ENCODE data around the gene DYNC2H1. TPM values are rescaled to one million over a fixed set of nuclear protein-coding genes. Genes with fewer than 3 reads are reported as not detected.
"Not testable (repeated sequence)": the region's sequence is repeated elsewhere in the genome, so short reads cannot be mapped to it uniquely, and the experiment has no call there.

DYNC2H1 gene
- polyA plus RNA-seq, 1 donor (not counting 4 experiments of a cell fraction or from before 2014, with no cell fraction given): 18.5 TPM

DNA sequence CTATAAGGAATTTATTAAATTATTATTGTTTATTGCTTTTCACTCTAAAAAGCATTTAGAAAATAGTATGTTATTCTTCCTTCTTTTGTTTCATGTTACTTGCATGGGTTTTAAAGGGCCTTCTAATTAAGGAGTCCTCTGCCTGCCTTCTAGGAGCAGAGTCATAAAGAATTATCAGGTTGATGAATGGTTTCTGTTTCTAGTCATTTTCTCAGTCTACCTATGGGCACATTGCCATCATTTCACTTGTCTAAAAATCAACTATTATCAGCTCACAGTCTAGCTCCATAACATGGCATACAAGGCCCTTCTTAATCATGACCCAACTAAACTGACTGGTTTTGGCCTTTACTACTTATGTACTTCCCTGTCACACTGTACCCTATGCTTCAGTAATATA is 16.2 kb downstream of the DYNC2H1 start:
- H3K4me1 ChIP-seq (ENCODE audit: control insufficient read depth, extremely low read depth, insufficient read depth, low read length): no peaks in the 10 kb centered on the region
- no peaks in the 10 kb centered on the region for H4K20me1 ChIP-seq (ENCODE audit: control insufficient read depth, extremely low read depth, insufficient read depth, low read length)
- peaks cover 8 to 21% of the 10 kb centered on the region in 2 experiments for H3K36me3 ChIP-seq (ENCODE audit: control insufficient read depth in 2 of 2, extremely low read depth in 1 of 2, insufficient read depth in 2 of 2, low read length in 2 of 2)
- no peaks in the 10 kb centered on the region for H3K27me3 ChIP-seq (ENCODE audit: control insufficient read depth, extremely low read depth, insufficient read depth, low read length)
- no peak overlapping the region for H2AFZ ChIP-seq (ENCODE audit: control insufficient read depth, low read length)
- TF ChIP-seq CTCF (optimal IDR thresholded peaks at IDR 0.05 in 1 of 3, IDR thresholded peaks at IDR 0.05 in 1 of 3, conservative IDR thresholded peaks at IDR 0.05 in 1 of 3; ENCODE audit: extremely low read depth in 1 of 3, insufficient read depth in 2 of 3, low read length in 3 of 3): no peak
- TF ChIP-seq EZH2 (IDR thresholded peaks at IDR 0.05; ENCODE audit: low read length): no peak
- H3K9me1 ChIP-seq (ENCODE audit: control insufficient read depth, extremely low read depth, insufficient read depth, low read length): no peaks in the 10 kb centered on the region
- dilution Hi-C loops (cut with MboI; ENCODE audit: extremely low pct_ligation_motif_present, low sequenced_read_pairs): no loop called here
- H3K9ac ChIP-seq (ENCODE audit: control insufficient read depth, extremely low read depth, insufficient read depth, low read length): no peak overlapping the region
- FAIRE-seq (peak; percentile 26), DNase-seq (ENCODE audit: low read depth, low spot score) (no peak)
- no peaks in the 10 kb centered on the region for H3K79me2 ChIP-seq (ENCODE audit: control insufficient read depth, insufficient read depth, low read length)
- no peaks in the 10 kb centered on the region for H3K9me3 ChIP-seq (ENCODE audit: control insufficient read depth, low read depth, low read length)
- H3K4me3 ChIP-seq (ENCODE audit: control insufficient read depth in 2 of 3, extremely low read depth in 1 of 3, insufficient read depth in 2 of 3, low read depth in 1 of 3, low read length in 3 of 3): no peak overlapping the region
- H3K4me2 ChIP-seq (ENCODE audit: control insufficient read depth, extremely low read depth, insufficient read depth, low read depth, low read length): no peak overlapping the region
- no peak overlapping the region for H3K27ac ChIP-seq (ENCODE audit: control insufficient read depth, insufficient read depth, low read length)

- H3K36me3 ChIP-seq (ENCODE audit: control insufficient read depth in 2 of 2, extremely low read depth in 1 of 2, insufficient read depth in 2 of 2, low read length in 2 of 2); H3K4me1 ChIP-seq (ENCODE audit: control insufficient read depth, extremely low read depth, insufficient read depth, low read length); H3K4me3 ChIP-seq (ENCODE audit: control insufficient read depth in 2 of 3, extremely low read depth in 1 of 3, insufficient read depth in 2 of 3, low read depth in 1 of 3, low read length in 3 of 3); H2AFZ ChIP-seq (ENCODE audit: control insufficient read depth, low read length); H3K27me3 ChIP-seq (ENCODE audit: control insufficient read depth, extremely low read depth, insufficient read depth, low read length); H3K9me3 ChIP-seq (ENCODE audit: control insufficient read depth, low read depth, low read length); H3K79me2 ChIP-seq (ENCODE audit: control insufficient read depth, insufficient read depth, low read length); H3K27ac ChIP-seq (ENCODE audit: control insufficient read depth, insufficient read depth, low read length); H3K9ac ChIP-seq (ENCODE audit: control insufficient read depth, extremely low read depth, insufficient read depth, low read length); H4K20me1 ChIP-seq (ENCODE audit: control insufficient read depth, extremely low read depth, insufficient read depth, low read length); H3K9me1 ChIP-seq (ENCODE audit: control insufficient read depth, extremely low read depth, insufficient read depth, low read length); dilution Hi-C loops (cut with MboI; ENCODE audit: extremely low pct_ligation_motif_present, low sequenced_read_pairs); DNase-seq (ENCODE audit: low read depth, low spot score); FAIRE-seq; H3K4me2 ChIP-seq (ENCODE audit: control insufficient read depth, extremely low read depth, insufficient read depth, low read depth, low read length): not testable (repeated sequence)
Observed at GRCh38 chr11:103141986-103142385, 32.8 kb downstream of the DYNC2H1 start.

DNA sequence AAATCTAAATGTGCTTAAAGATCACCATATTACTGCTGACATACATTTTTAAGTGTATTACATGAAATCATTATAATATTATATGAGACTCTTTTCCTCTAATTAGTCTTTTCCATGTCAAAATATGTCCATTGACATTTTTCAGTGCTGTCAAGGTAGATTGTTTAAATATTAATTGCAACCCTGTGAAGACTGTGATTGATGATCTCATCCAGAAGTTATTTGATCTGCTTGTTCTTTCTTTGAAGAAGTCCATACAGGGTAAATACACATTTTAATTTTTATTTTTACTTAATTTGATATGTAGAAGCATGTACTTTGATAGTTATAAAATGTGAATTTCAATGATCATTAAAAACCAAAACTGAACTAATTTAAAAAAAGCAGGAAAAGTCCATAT is 38.4 kb downstream of the DYNC2H1 start:
- H3K27ac ChIP-seq (ENCODE audit: control insufficient read depth, insufficient read depth, low read length): no peak overlapping the region
- DNase-seq (ENCODE audit: low read depth, low spot score) (no peak), FAIRE-seq (no peak)
- H3K9me1 ChIP-seq (ENCODE audit: control insufficient read depth, extremely low read depth, insufficient read depth, low read length): no peaks in the 10 kb centered on the region
- H4K20me1 ChIP-seq (ENCODE audit: control insufficient read depth, extremely low read depth, insufficient read depth, low read length): no peaks in the 10 kb centered on the region
- H3K79me2 ChIP-seq (ENCODE audit: control insufficient read depth, insufficient read depth, low read length): no peaks in the 10 kb centered on the region
- H2AFZ ChIP-seq (ENCODE audit: control insufficient read depth, low read length): no peak overlapping the region
- no peak overlapping the region for H3K4me3 ChIP-seq (ENCODE audit: control insufficient read depth in 2 of 3, extremely low read depth in 1 of 3, insufficient read depth in 2 of 3, low read depth in 1 of 3, low read length in 3 of 3)
- dilution Hi-C loops (cut with MboI; ENCODE audit: extremely low pct_ligation_motif_present, low sequenced_read_pairs): no loop called here
- TF ChIP-seq EZH2 (IDR thresholded peaks at IDR 0.05; ENCODE audit: low read length): no peak
- no peaks in the 10 kb centered on the region for H3K4me1 ChIP-seq (ENCODE audit: control insufficient read depth, extremely low read depth, insufficient read depth, low read length)
- H3K4me2 ChIP-seq (ENCODE audit: control insufficient read depth, extremely low read depth, insufficient read depth, low read depth, low read length): no peak overlapping the region
- H3K27me3 ChIP-seq (ENCODE audit: control insufficient read depth, extremely low read depth, insufficient read depth, low read length): no peaks in the 10 kb centered on the region
- no peaks in the 10 kb centered on the region for H3K9me3 ChIP-seq (ENCODE audit: control insufficient read depth, low read depth, low read length)
- H3K9ac ChIP-seq (ENCODE audit: control insufficient read depth, extremely low read depth, insufficient read depth, low read length): no peak overlapping the region
- peaks cover 3 to 6% of the 10 kb centered on the region in 2 experiments for H3K36me3 ChIP-seq (ENCODE audit: control insufficient read depth in 2 of 2, extremely low read depth in 1 of 2, insufficient read depth in 2 of 2, low read length in 2 of 2)
